ENCODE measurements around the gene CCL17.

The CCL17 gene

DNA sequence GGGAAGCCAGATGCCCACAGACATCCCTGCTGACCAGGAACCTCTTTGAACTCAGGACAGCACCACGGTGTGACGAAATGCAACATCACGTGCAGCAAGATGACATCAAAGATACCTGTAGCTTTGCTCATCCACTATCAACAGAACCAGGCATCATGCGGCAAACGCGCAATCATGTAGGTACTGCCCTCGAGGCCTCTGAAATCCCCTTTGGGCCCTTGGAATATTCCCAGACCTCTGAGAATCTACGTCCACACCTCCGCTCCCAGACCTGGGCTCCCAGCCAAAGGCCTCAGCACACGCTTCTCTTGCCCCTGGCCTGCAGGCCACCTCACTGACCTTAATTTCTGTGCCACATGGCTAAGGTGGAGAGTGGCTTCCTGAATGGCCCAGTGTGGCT lies 25.0 kb upstream of the CCL17 start:
- Histone ChIP-seq H3K36me3 (replicated peaks in 1 of 2; ENCODE audit: control insufficient read depth in 2 of 2, insufficient read depth in 2 of 2, low read length in 2 of 2) (peaks cover 0 to 24% of the 10 kb centered on the region in 2 donors), H3K23ac (ENCODE audit: low read depth, low read length, poor library complexity) (no peak overlapping the region), H2BK15ac (ENCODE audit: low read length) (no peak overlapping the region), H3K79me1 (ENCODE audit: low read depth, low read length) (no peaks in the 10 kb centered on the region), H2BK5ac (ENCODE audit: low read length) (no peak overlapping the region), H3K9ac (ENCODE audit: low read depth, low read length, poor library complexity) (peak overlapping the region; percentile 65), H3K27ac (replicated peaks; ENCODE audit: low read length) (no peak overlapping the region), H3K27me3 (ENCODE audit: control insufficient read depth in 3 of 3, insufficient read depth in 3 of 3, low read depth in 1 of 3, low read length in 3 of 3) (no peaks in the 10 kb centered on the region), H2BK12ac (ENCODE audit: low read length) (no peak overlapping the region), H3K4me1 (ENCODE audit: control insufficient read depth in 2 of 2, insufficient read depth in 1 of 2, low read depth in 1 of 2, low read length in 2 of 2) (peaks cover 5 to 10% of the 10 kb centered on the region in 2 donors), H3K4ac (ENCODE audit: low read length) (no peak overlapping the region), H3K18ac (ENCODE audit: low read length) (peak overlapping the region; percentile 46), H3K14ac (ENCODE audit: low read length) (no peak overlapping the region), H3K9me3 (replicated peaks in 1 of 2; ENCODE audit: control insufficient read depth in 2 of 2, insufficient read depth in 1 of 2, low read depth in 1 of 2, low read length in 2 of 2) (no peaks in the 10 kb centered on the region), H2BK120ac (ENCODE audit: low read depth, low read length) (peak overlapping the region; percentile 56), H3K4me3 (ENCODE audit: low read length in 2 of 2) (no peak overlapping the region), H4K8ac (ENCODE audit: low read depth, low read length) (no peak overlapping the region), H3K4me2 (ENCODE audit: insufficient read depth, low read length, poor library complexity, severe bottlenecking) (no peak overlapping the region), H4K91ac (ENCODE audit: low read depth, low read length, poor library complexity) (no peak overlapping the region), H2AFZ (ENCODE audit: low read length) (no peak overlapping the region), H2AK5ac (ENCODE audit: low read depth, low read length) (no peak overlapping the region)
- DNase-seq (ENCODE audit: low spot score), result no peak
- no CpG with 5 or more reads among the region's 10 CpGs for WGBS, 2 donors (ENCODE audit: extremely low coverage in 2 of 2, insufficient read length in 2 of 2, insufficient replicate concordance in 1 of 2)

DNA sequence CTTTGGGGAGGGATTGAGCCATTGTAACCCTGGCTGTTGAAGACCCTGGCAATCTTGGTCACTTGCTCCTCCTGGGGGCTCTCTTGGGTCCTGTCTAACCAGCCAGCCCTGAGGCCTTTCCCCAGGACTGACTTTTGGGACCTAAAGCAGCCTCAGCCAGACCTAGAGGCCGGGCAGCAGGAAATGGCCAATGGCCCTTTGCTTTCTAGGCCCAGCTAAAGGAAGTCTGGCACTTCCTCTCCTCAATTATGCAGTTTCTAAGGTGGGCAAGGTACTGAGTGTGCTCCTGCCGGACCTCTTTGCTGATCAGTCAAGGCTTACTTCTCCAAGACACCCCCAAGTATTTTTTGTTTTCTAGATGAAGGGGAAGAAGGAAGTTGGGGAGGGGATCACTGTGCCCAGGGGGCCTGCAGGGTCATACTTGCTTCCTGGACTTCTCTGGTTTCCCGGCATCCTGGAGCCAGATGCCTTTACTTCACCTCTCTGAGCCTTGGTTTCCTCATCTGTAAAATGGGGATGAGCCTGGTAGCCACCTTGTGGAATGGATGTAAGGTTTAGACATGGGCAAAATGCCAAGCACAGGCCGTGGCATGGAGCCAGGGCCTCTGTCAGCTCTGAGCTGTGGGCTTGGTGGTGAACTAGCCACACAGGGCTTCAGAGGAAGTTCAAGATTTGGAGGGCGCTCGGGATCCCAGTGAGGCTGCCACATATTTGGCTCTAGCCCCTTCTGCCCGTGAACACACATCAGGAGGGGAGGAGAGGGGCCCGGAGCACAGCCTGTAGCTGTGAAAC lies 23.7 kb upstream of the CCL17 start:
- Histone ChIP-seq H3K27me3 (ENCODE audit: control insufficient read depth in 3 of 3, insufficient read depth in 3 of 3, low read depth in 1 of 3, low read length in 3 of 3) (no peaks in the 10 kb centered on the region), H3K4ac (ENCODE audit: low read length) (peak overlapping the region; percentile 13), H3K36me3 (replicated peaks in 1 of 2; ENCODE audit: control insufficient read depth in 2 of 2, insufficient read depth in 2 of 2, low read length in 2 of 2) (peaks cover 0 to 24% of the 10 kb centered on the region in 2 donors), H2AK5ac (ENCODE audit: low read depth, low read length) (no peak overlapping the region), H3K4me2 (ENCODE audit: insufficient read depth, low read length, poor library complexity, severe bottlenecking) (no peak overlapping the region), H3K4me1 (ENCODE audit: control insufficient read depth in 2 of 2, insufficient read depth in 1 of 2, low read depth in 1 of 2, low read length in 2 of 2) (peaks cover 5 to 10% of the 10 kb centered on the region in 2 donors), H3K9me3 (replicated peaks in 1 of 2; ENCODE audit: control insufficient read depth in 2 of 2, insufficient read depth in 1 of 2, low read depth in 1 of 2, low read length in 2 of 2) (no peaks in the 10 kb centered on the region), H4K8ac (ENCODE audit: low read depth, low read length) (no peak overlapping the region), H2BK5ac (ENCODE audit: low read length) (no peak overlapping the region), H4K91ac (ENCODE audit: low read depth, low read length, poor library complexity) (no peak overlapping the region), H3K18ac (ENCODE audit: low read length) (peak overlapping the region; percentile 49), H3K4me3 (ENCODE audit: low read length in 2 of 2) (no peak overlapping the region), H3K9ac (ENCODE audit: low read depth, low read length, poor library complexity) (no peak overlapping the region), H3K79me1 (ENCODE audit: low read depth, low read length) (no peaks in the 10 kb centered on the region), H3K14ac (ENCODE audit: low read length) (no peak overlapping the region), H2BK120ac (ENCODE audit: low read depth, low read length) (no peak overlapping the region), H3K27ac (replicated peaks; ENCODE audit: low read length) (no peak overlapping the region), H2BK12ac (ENCODE audit: low read length) (no peak overlapping the region), H3K23ac (ENCODE audit: low read depth, low read length, poor library complexity) (no peak overlapping the region), H2AFZ (ENCODE audit: low read length) (no peak overlapping the region), H2BK15ac (ENCODE audit: low read length) (no peak overlapping the region)
- no CpG with 5 or more reads among the region's 8 CpGs for WGBS, 2 donors (ENCODE audit: extremely low coverage in 2 of 2, insufficient read length in 2 of 2, insufficient replicate concordance in 1 of 2)
- DNase-seq (ENCODE audit: low spot score), result no peak

DNA sequence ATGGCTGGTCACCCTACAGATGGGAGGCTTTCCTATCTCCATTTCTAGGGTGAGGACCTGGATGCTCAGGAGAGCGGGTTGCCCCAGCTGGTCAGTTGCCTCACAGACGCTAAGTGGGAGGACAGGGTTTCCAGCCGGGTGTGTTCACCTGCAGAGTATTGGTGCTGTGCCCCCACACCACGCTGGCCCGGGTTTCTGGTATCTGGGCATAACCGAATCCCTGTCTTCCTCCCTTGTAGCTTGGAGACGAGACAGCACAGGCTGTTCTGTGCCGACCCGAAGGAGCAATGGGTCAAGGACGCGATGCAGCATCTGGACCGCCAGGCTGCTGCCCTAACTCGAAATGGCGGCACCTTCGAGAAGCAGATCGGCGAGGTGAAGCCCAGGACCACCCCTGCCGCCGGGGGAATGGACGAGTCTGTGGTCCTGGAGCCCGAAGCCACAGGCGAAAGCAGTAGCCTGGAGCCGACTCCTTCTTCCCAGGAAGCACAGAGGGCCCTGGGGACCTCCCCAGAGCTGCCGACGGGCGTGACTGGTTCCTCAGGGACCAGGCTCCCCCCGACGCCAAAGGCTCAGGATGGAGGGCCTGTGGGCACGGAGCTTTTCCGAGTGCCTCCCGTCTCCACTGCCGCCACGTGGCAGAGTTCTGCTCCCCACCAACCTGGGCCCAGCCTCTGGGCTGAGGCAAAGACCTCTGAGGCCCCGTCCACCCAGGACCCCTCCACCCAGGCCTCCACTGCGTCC lies 22.6 kb upstream of the CCL17 start:
- no peak for DNase-seq (ENCODE audit: low spot score)
- Histone ChIP-seq H3K27me3 (ENCODE audit: control insufficient read depth in 3 of 3, insufficient read depth in 3 of 3, low read depth in 1 of 3, low read length in 3 of 3) (no peaks in the 10 kb centered on the region), H3K23ac (ENCODE audit: low read depth, low read length, poor library complexity) (no peak overlapping the region), H3K4ac (ENCODE audit: low read length) (no peak overlapping the region), H3K4me2 (ENCODE audit: insufficient read depth, low read length, poor library complexity, severe bottlenecking) (no peak overlapping the region), H4K91ac (ENCODE audit: low read depth, low read length, poor library complexity) (no peak overlapping the region), H4K8ac (ENCODE audit: low read depth, low read length) (no peak overlapping the region), H3K18ac (ENCODE audit: low read length) (peak overlapping the region; percentile 22), H3K36me3 (replicated peaks in 1 of 2; ENCODE audit: control insufficient read depth in 2 of 2, insufficient read depth in 2 of 2, low read length in 2 of 2) (peaks cover 0 to 24% of the 10 kb centered on the region in 2 donors), H2BK120ac (ENCODE audit: low read depth, low read length) (no peak overlapping the region), H3K27ac (replicated peaks; ENCODE audit: low read length) (no peak overlapping the region), H3K4me1 (ENCODE audit: control insufficient read depth in 2 of 2, insufficient read depth in 1 of 2, low read depth in 1 of 2, low read length in 2 of 2) (peaks cover 11 to 15% of the 10 kb centered on the region in 2 donors), H2BK15ac (ENCODE audit: low read length) (no peak overlapping the region), H2AFZ (ENCODE audit: low read length) (no peak overlapping the region), H3K14ac (ENCODE audit: low read length) (no peak overlapping the region), H3K79me1 (ENCODE audit: low read depth, low read length) (no peaks in the 10 kb centered on the region), H3K9me3 (replicated peaks in 1 of 2; ENCODE audit: control insufficient read depth in 2 of 2, insufficient read depth in 1 of 2, low read depth in 1 of 2, low read length in 2 of 2) (no peaks in the 10 kb centered on the region), H3K9ac (ENCODE audit: low read depth, low read length, poor library complexity) (no peak overlapping the region), H3K4me3 (ENCODE audit: low read length in 2 of 2) (no peak overlapping the region), H2BK5ac (ENCODE audit: low read length) (no peak overlapping the region), H2BK12ac (ENCODE audit: low read length) (no peak overlapping the region), H2AK5ac (ENCODE audit: low read depth, low read length) (peak overlapping the region; percentile 70)
- no CpG with 5 or more reads among the region's 35 CpGs for WGBS, 2 donors (ENCODE audit: extremely low coverage in 2 of 2, insufficient read length in 2 of 2, insufficient replicate concordance in 1 of 2)
